ENCODE measurements around the gene C17orf114.
"Not testable (repeated sequence)": the region's sequence is repeated elsewhere in the genome, so short reads cannot be mapped to it uniquely, and the experiment has no call there.

The C17orf114 gene

DNA sequence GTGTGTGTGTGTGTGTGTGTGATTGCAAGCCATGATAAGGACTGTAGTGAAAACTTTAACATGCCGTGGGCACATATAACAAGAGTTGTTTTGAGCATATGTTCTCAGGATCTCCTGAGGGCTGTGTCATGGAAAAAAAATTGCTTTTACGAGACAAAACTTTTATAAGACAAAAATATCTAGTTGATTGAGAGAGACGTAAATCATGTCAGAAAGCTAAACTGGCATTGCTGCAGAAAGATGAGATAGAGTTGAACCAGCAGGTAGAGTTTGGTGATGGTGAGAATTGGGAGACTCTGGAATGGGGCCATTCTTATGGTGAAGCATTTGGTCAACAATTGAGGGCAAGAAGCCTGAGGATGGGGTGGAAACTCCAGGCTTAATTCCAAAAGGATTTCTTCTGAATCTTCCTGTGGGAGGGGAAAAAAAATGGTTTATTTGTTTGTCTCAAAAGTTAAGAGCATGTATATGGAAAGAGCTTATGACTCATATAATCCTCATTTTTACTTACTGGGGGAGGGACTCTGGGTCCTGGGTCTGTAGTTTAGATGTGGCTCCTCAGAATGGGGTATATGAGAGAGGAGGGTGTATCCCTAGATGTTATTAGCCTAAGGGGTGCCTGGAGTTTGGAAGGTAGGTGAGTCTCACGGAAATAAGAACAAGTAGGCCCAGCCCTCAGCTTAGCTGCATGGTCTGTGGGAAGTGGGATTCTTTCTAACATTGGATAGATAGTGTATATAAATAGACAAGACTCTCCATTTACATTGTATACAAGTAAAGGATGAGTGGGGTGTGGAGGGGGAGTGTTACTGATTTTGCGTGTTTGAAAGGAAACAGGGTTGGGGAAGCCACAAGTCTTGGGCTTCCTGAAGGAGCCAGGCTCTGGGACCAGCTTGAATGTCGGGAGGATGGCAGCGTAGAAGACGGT lies 38.1 kb upstream of the C17orf114 start:
- H3K4me3 ChIP-seq (ENCODE audit: insufficient read depth, low read depth, low read length): no peak overlapping the region
- H3K9me3 ChIP-seq (ENCODE audit: control insufficient read depth, low read length): no peaks in the 10 kb centered on the region
- peaks cover 7% of the 10 kb centered on the region for H3K4me1 ChIP-seq (ENCODE audit: control insufficient read depth, insufficient read depth, low read length)
- no peaks in the 10 kb centered on the region for H3K36me3 ChIP-seq (ENCODE audit: control insufficient read depth, insufficient read depth, low read length)
- WGBS, 2 experiments: 92 to 93% methylated on average over 8 of the region's 8 CpGs
- H3K27me3 ChIP-seq (ENCODE audit: control insufficient read depth, insufficient read depth, low read length, poor library complexity, severe bottlenecking): no peaks in the 10 kb centered on the region
- H3K27ac ChIP-seq (ENCODE audit: insufficient read depth, low read depth, low read length, poor library complexity, severe bottlenecking): no peak overlapping the region

DNA sequence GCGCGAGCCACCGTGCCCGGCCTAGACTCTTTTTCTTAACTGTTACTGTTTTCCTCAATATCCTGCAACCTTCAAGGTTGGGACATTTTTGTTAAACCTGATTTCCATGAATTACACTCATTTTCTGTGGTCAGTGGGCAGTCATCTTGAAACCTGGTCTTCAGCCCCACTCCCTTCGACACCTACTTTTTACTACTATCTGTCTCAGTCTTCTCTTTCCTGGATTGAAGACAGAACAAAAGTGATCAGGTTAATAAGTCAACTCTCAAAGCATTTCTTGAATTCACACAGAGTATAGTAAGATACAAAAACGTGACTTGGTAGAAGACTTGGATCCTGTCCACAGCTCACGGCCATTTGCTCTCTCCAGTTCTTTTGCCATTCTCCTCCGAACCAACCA lies 37.1 kb upstream of the C17orf114 start:
- 93 to 97% methylated on average over 8 of the region's 8 CpGs for WGBS, 2 experiments
- no peaks in the 10 kb centered on the region for H3K36me3 ChIP-seq (ENCODE audit: control insufficient read depth, insufficient read depth, low read length)
- peaks cover 17% of the 10 kb centered on the region for H3K4me1 ChIP-seq (ENCODE audit: control insufficient read depth, insufficient read depth, low read length)
- H3K27me3 ChIP-seq (ENCODE audit: control insufficient read depth, insufficient read depth, low read length, poor library complexity, severe bottlenecking): no peaks in the 10 kb centered on the region
- no peaks in the 10 kb centered on the region for H3K9me3 ChIP-seq (ENCODE audit: control insufficient read depth, low read length)
- no peak overlapping the region for H3K27ac ChIP-seq (ENCODE audit: insufficient read depth, low read depth, low read length, poor library complexity, severe bottlenecking)
- H3K4me3 ChIP-seq (ENCODE audit: insufficient read depth, low read depth, low read length): no peak overlapping the region

DNA sequence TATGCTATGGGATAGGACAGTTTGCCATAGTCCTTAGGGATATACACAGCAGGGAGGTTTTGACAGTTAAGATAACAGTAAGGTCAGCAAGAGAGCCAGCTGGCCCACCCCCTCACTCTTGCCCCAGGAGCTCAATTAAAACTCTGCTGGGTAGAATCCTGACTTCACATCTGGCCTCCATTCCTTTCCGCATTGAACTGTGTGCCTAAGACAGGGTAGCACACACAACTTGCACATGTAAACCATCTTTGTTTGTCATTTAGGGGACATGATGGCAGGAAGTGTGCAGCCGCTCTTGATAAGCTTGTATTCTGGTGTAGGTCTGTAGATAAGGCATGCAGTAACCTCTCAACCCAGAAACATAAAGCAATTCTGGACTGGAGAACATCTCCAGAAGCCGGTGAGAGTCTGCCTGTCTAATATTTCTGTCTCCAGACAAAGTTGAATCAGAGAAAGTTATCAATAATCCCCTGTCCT lies 36.2 kb upstream of the C17orf114 start:
- WGBS, 2 experiments: 94 to 96% methylated on average over 2 to 3 of the region's 3 CpGs
- no peaks in the 10 kb centered on the region for H3K9me3 ChIP-seq (ENCODE audit: control insufficient read depth, low read length)

DNA sequence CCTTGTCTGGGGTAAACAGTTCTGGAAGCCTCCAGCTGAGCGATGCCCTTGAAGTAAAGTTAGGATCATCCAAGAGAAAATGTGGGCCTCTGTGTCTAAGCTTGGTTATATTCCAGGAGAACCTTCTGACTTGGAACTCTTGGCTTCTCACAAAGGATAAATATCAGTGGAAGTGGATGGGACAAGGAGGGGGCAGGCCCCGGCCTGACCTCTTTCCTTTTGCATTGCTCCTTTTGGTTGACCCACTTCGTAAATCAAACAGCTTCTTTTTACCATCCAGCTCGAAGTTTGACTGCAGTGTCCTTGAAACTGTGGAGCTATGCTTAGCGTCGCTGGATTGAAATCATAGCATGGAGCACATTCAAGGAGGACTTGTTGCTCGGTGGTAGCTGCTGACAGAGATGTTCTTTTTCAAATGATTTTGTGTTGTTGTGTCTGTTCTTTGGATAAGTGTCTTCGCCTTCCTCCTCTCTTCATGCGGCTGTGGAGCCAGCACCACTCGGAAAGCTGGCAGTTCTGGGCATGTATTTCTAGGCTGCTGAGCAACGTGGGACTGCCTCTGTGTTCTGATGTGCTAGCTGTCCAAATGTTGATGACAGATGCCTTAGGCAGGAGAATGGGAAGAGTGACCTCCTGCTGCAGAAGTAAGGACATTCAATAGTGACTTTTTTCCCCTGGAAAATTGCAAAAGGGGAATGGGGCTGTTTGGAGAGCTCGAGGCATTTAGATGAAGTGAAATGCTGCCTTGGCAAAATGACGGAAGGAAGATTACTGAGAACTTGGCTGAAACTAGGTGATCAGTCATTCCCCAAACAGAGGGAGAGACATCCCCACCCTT lies 35.6 kb upstream of the C17orf114 start:
- no peaks in the 10 kb centered on the region for H3K9me3 ChIP-seq (ENCODE audit: control insufficient read depth, low read length)
- 87 to 90% methylated on average over 13 of the region's 13 CpGs for WGBS, 2 experiments
- H3K36me3 ChIP-seq (ENCODE audit: control insufficient read depth, insufficient read depth, low read length): no peaks in the 10 kb centered on the region
- H3K4me1 ChIP-seq (ENCODE audit: control insufficient read depth, insufficient read depth, low read length): peaks cover 22% of the 10 kb centered on the region
- peak overlapping the region; percentile 13 for H3K27ac ChIP-seq (ENCODE audit: insufficient read depth, low read depth, low read length, poor library complexity, severe bottlenecking)
- no peaks in the 10 kb centered on the region for H3K27me3 ChIP-seq (ENCODE audit: control insufficient read depth, insufficient read depth, low read length, poor library complexity, severe bottlenecking)
- H3K4me3 ChIP-seq (ENCODE audit: insufficient read depth, low read depth, low read length): no peak overlapping the region

More for the DNA sequence above, 36.2 kb upstream of the C17orf114 start:
- no peaks in the 10 kb centered on the region for H3K36me3 ChIP-seq (ENCODE audit: control insufficient read depth, insufficient read depth, low read length)
- no peak overlapping the region for H3K4me3 ChIP-seq (ENCODE audit: insufficient read depth, low read depth, low read length)
- H3K27ac ChIP-seq (ENCODE audit: insufficient read depth, low read depth, low read length, poor library complexity, severe bottlenecking): no peak overlapping the region
- H3K27me3 ChIP-seq (ENCODE audit: control insufficient read depth, insufficient read depth, low read length, poor library complexity, severe bottlenecking): no peaks in the 10 kb centered on the region
- peaks cover 22% of the 10 kb centered on the region for H3K4me1 ChIP-seq (ENCODE audit: control insufficient read depth, insufficient read depth, low read length)

DNA sequence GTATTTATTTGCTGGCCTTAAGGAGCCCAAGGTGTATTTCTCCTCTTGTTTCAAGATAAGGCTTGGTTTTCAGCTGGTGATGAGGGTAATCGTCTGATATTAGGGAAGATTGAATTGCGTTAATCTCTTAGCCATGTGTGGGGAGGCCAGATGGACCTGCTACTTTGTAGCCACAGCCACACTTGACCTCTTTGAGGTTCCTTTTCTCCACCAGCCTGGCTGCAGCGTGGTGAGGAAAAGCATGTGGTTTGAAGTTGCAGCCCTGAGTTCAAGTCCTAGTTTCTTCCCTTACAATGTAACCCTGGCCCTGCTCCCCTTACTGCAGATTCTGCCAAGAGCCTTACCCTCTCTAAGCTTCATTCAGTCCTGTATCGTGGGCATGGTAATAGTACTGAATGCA lies 34.1 kb upstream of the C17orf114 start:
- 92 to 94% methylated on average over 4 of the region's 4 CpGs for WGBS, 2 experiments
- no peak overlapping the region for H3K27ac ChIP-seq (ENCODE audit: insufficient read depth, low read depth, low read length, poor library complexity, severe bottlenecking)
- H3K36me3 ChIP-seq (ENCODE audit: control insufficient read depth, insufficient read depth, low read length): no peaks in the 10 kb centered on the region
- H3K4me1 ChIP-seq (ENCODE audit: control insufficient read depth, insufficient read depth, low read length): peaks cover 22% of the 10 kb centered on the region
- H3K9me3 ChIP-seq (ENCODE audit: control insufficient read depth, low read length): no peaks in the 10 kb centered on the region
- H3K4me3 ChIP-seq (ENCODE audit: insufficient read depth, low read depth, low read length): no peak overlapping the region
- H3K27me3 ChIP-seq (ENCODE audit: control insufficient read depth, insufficient read depth, low read length, poor library complexity, severe bottlenecking): no peaks in the 10 kb centered on the region

DNA sequence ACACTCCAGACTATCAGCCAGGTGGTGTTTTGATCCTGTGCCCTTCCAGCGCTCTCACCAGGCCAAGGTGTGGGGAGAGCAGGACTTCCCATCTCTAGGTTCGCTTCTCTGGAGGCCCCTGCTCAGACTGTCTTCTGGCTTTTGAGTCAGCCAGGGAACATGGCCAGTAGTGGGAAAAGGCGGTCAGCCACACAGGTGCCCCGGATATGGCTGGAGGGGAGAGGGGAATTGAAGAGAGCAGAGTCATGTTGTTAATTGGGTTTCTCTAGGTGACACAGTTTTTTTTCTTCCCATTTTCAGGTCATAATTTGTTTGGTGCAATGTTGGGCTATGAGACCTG lies 32.5 kb upstream of the C17orf114 start:
- 86 to 90% methylated on average over 4 of the region's 4 CpGs for WGBS, 2 experiments
- H3K4me3 ChIP-seq (ENCODE audit: insufficient read depth, low read depth, low read length): peak overlapping the region; percentile 74

DNA sequence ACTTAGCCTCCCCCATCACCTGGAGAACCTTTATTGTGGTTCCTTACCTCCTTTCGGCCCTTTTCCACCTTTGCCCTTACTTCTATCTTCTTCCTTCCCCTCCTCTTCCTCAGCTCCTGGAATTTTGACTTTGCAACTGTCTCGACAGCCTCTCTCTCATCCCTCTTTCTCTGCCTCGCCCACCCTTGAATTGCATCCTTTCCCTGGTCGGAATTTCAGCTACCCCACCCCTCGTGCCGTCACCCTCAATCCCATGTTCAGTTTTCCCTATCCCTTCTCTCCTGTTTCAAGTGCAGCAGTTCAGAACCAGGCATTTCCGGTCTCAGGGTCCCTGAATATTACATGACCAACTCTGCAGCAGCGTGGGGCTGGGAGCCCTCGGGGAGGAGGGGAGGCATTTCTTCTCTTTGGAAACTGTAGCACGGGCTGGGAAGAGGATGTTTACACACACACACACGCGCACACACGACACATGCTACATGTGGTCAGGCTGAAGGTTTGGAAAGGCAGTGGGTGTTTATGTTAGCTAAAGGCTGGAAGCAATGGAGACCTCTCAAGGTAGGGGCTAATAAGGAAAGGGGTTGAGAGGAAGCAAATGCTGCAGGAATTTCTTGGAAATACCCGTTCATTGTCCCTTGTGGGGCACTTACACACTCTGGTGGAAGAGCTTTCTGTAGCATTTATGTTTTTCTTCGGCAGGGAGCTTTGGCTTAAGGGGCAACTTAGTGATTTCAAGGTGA lies 32.0 kb upstream of the C17orf114 start:
- H3K4me3 ChIP-seq (ENCODE audit: insufficient read depth, low read depth, low read length): peak overlapping the region; percentile 74
- H3K4me1 ChIP-seq (ENCODE audit: control insufficient read depth, insufficient read depth, low read length): peaks cover 22% of the 10 kb centered on the region
- WGBS, 2 experiments: 19 to 28% methylated on average over 14 to 15 of the region's 15 CpGs
- no peak overlapping the region for H3K27ac ChIP-seq (ENCODE audit: insufficient read depth, low read depth, low read length, poor library complexity, severe bottlenecking)
- no peaks in the 10 kb centered on the region for H3K27me3 ChIP-seq (ENCODE audit: control insufficient read depth, insufficient read depth, low read length, poor library complexity, severe bottlenecking)
- no peaks in the 10 kb centered on the region for H3K36me3 ChIP-seq (ENCODE audit: control insufficient read depth, insufficient read depth, low read length)
- H3K9me3 ChIP-seq (ENCODE audit: control insufficient read depth, low read length): no peaks in the 10 kb centered on the region

More for the DNA sequence above, 32.5 kb upstream of the C17orf114 start:
- no peak overlapping the region for H3K27ac ChIP-seq (ENCODE audit: insufficient read depth, low read depth, low read length, poor library complexity, severe bottlenecking)
- H3K27me3 ChIP-seq (ENCODE audit: control insufficient read depth, insufficient read depth, low read length, poor library complexity, severe bottlenecking): no peaks in the 10 kb centered on the region
- peaks cover 22% of the 10 kb centered on the region for H3K4me1 ChIP-seq (ENCODE audit: control insufficient read depth, insufficient read depth, low read length)
- no peaks in the 10 kb centered on the region for H3K9me3 ChIP-seq (ENCODE audit: control insufficient read depth, low read length)
- no peaks in the 10 kb centered on the region for H3K36me3 ChIP-seq (ENCODE audit: control insufficient read depth, insufficient read depth, low read length)

DNA sequence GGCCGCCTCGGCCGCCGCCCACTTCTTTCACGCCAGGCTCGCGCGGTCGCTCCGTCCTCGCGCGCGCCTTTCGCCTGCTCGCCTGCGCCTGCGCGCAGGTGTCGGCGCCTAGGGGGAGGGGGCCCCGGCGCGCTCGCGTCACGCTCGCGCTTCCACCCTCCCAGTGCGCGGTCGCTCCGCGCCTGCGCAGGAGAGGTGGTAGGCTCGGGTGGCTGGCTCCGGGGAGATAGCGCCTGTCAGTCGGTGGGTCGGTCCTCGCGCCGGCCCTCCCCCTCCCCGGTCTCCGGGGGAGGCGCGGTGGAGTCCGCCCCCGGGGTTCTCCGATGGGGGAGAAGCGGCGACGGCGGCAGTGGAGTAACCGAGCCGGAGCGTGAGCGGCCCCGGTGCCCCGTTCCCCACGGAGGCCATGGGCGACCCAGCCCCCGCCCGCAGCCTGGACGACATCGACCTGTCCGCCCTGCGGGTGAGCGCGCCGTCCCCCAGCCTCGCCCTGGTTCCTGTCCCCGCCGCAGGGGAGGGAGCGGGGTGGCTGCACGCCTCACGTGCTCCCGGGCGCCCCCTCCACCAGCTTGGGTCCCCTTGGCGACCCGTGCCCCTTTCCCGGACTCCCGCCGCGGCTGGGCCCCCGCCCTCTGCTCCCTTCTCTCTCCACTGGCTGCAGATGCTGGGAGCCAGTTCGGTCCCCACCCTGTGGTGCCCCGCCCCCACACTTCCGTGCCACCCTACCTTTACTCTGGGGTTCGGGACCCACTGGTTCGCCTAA lies 31.2 kb upstream of the C17orf114 start, which contains the start of gene MINK1:
MINK1 (plus strand) TSS at position 163 of the 763 bp plus-strand sequence; CDS start at position 407, 244 bp downstream.
- WGBS, 2 experiments: 0% methylated on average over 91 of the region's 91 CpGs
- peak within 1 kb of the TSS; percentile 44 for H3K27ac ChIP-seq (ENCODE audit: insufficient read depth, low read depth, low read length, poor library complexity, severe bottlenecking)

DNA sequence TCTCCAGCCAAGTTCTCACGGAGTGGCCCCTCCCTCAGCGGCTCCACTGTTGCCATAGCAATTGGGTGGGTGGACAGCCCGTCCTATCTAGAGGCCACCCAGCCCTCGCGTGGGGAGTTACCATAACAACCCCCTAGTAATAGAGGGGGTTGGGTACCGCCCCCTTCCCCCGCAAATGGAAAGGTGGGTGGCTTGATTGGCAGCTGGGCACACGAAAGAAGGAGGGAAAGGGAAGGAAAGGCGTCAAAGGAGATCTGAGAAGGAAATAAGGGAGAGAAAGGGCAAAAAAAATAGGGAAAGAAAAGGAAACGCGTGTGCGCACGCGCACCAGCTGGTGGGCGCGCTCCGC lies 30.7 kb upstream of the C17orf114 start:
- not testable (repeated sequence) for H3K9me3 ChIP-seq (ENCODE audit: control insufficient read depth, low read length); H3K36me3 ChIP-seq (ENCODE audit: control insufficient read depth, insufficient read depth, low read length); H3K27me3 ChIP-seq (ENCODE audit: control insufficient read depth, insufficient read depth, low read length, poor library complexity, severe bottlenecking); H3K27ac ChIP-seq (ENCODE audit: insufficient read depth, low read depth, low read length, poor library complexity, severe bottlenecking)
- 0% methylated on average over 11 of the region's 17 CpGs for WGBS, 2 experiments
- peaks cover 20% of the 10 kb centered on the region for H3K4me1 ChIP-seq (ENCODE audit: control insufficient read depth, insufficient read depth, low read length)
- peak overlapping the region; percentile 74 for H3K4me3 ChIP-seq (ENCODE audit: insufficient read depth, low read depth, low read length)

More for the DNA sequence above, 31.2 kb upstream of the C17orf114 start, which contains the start of gene MINK1:
- peaks cover 22% of the 10 kb centered on the region for H3K4me1 ChIP-seq (ENCODE audit: control insufficient read depth, insufficient read depth, low read length)
- no peaks in the 10 kb centered on the region for H3K9me3 ChIP-seq (ENCODE audit: control insufficient read depth, low read length)
- no peaks in the 10 kb centered on the region for H3K36me3 ChIP-seq (ENCODE audit: control insufficient read depth, insufficient read depth, low read length)
- no peaks in the 10 kb centered on the region for H3K27me3 ChIP-seq (ENCODE audit: control insufficient read depth, insufficient read depth, low read length, poor library complexity, severe bottlenecking)
- peak within 1 kb of the TSS; percentile 74 for H3K4me3 ChIP-seq (ENCODE audit: insufficient read depth, low read depth, low read length)
